GM12878 (cell line): ENCODE data around the gene SETD1B. TPM values are rescaled to one million over a fixed set of nuclear protein-coding genes. Genes with fewer than 3 reads are reported as not detected.
A peak's percentile ranks its signal among the peaks of the same experiment; 100 is the strongest.

Experiments
- CBFB ChIP-seq: IDR thresholded peaks from 2 replicates; pipeline ENCODE4 v1.6.1; 2016; ENCODE audit warnings: antibody characterized with exemption, low read depth
- CTCF ChIP-seq, 3 experiments: IDR thresholded peaks in 2 of 3; conservative IDR thresholded peaks in 1 of 3; 2 replicates each; pipeline ENCODE4 v1.5.1; 2011; ENCODE audit warnings: low read depth in 3 of 3, low read length in 3 of 3, mild to moderate bottlenecking in 3 of 3, control low read depth in 2 of 3, moderate library complexity in 2 of 3, inconsistent platforms in 1 of 3, mixed read lengths in 1 of 3; ENCODE audit not compliant: control insufficient read depth in 2 of 3, insufficient read depth in 1 of 3; ENCODE audit errors: extremely low read depth in 1 of 3
- EED ChIP-seq: sonication (generic); IDR thresholded peaks from 2 replicates; pipeline ENCODE4 v1.6.1; 2016; ENCODE audit warnings: antibody characterized with exemption, low read depth
- IKZF2 ChIP-seq, 2 experiments: fragments of 450-650 bp; IDR thresholded peaks; 2 replicates each; pipeline ENCODE4 v1.6.1; 2017; ENCODE audit warnings: mild to moderate bottlenecking in 2 of 2, moderate library complexity in 2 of 2
- IRF4 ChIP-seq: IDR thresholded peaks from 2 replicates; pipeline ENCODE4 v1.6.1; 2011; ENCODE audit warnings: low read depth, low read length
- KLF5 ChIP-seq: fragments of 450-650 bp; IDR thresholded peaks from 2 replicates; pipeline ENCODE4 v1.6.1; 2014; ENCODE audit warnings: mild to moderate bottlenecking; ENCODE audit not compliant: partially characterized antibody
- MLLT1 ChIP-seq: fragments of 450-650 bp; IDR thresholded peaks from 2 replicates; pipeline ENCODE4 v1.6.1; 2016; ENCODE audit warnings: mild to moderate bottlenecking
- RCOR1 ChIP-seq: conservative IDR thresholded peaks from 2 replicates; pipeline ENCODE4 v1.6.1; 2012; ENCODE audit warnings: low read depth, low read length, improper control_type of control experiment
- RELA ChIP-seq: fragments of 450-650 bp; IDR thresholded peaks from 2 replicates; pipeline ENCODE4 v1.8.0; 2014; ENCODE audit warnings: borderline replicate concordance; ENCODE audit not compliant: partially characterized antibody
- TBL1XR1 ChIP-seq: IDR thresholded peaks from 2 replicates; pipeline ENCODE4 v1.6.1; 2012; ENCODE audit warnings: low read depth, low read length, improper control_type of control experiment
- ZNF207 ChIP-seq: fragments of 450-650 bp; IDR thresholded peaks from 2 replicates; pipeline ENCODE4 v1.6.1; 2014; ENCODE audit warnings: antibody characterized with exemption, mild to moderate bottlenecking, borderline replicate concordance
- ZNF274 ChIP-seq: IDR thresholded peaks from one replicate; pipeline ENCODE4 v1.8.0; 2011; ENCODE audit not compliant: insufficient read length, insufficient read depth
- ZNF592 ChIP-seq: fragments of 450-650 bp; IDR thresholded peaks from 2 replicates; pipeline ENCODE4 v1.6.1; 2017; ENCODE audit warnings: mild to moderate bottlenecking, moderate library complexity
- polyA plus RNA-seq, 11 experiments: library from polyadenylated mRNA; depleted of rRNA in 4 of 11; unstranded in 6 of 11; stranded (reverse) in 5 of 11; fragments of >200 nt; fragmentation: Nextera tagmentation in 4 of 11; fragmentation: Illumina TruSeq in 1 of 11; extraction: Ambion mirVana in 4 of 11; extraction: Trizol in 1 of 11; gene quantifications; 1 replicate in 1 of 11; 2 replicates in 10 of 11; pipeline versions ENCODE4 v1.2.1 to v1.2.3, GENCODE V29; 2011 to 2016; ENCODE audit warnings: inconsistent platforms in 2 of 11, missing spikeins in 2 of 11, low read depth in 1 of 11
- total RNA-seq, 4 experiments: library from RNA; depleted of rRNA in 3 of 4; stranded (reverse); fragments of >200 nt in 3 of 4; fragmentation: Illumina TruSeq in 1 of 4; extraction: Trizol in 1 of 4; gene quantifications; 2 replicates each; pipeline versions ENCODE4 v1.2.1 to v1.2.3, GENCODE V29; 2013 to 2021
- TF ChIP-seq, protein P1 (sequence below): fragments of 450-650 bp; formaldehyde crosslinking; IDR thresholded peaks from 2 replicates; pipeline ENCODE4 v1.5.0; 2022; ENCODE audit warnings: mild to moderate bottlenecking, missing genetic modification characterization
- TF ChIP-seq, protein P2 (sequence below): fragments of 450-650 bp; formaldehyde crosslinking; IDR thresholded peaks from 2 replicates; pipeline ENCODE4 v1.4.0; 2022; ENCODE audit warnings: mild to moderate bottlenecking, moderate library complexity

The SETD1B gene
- total and polyA plus RNA-seq, 10 of the 15 experiments (the other 5 are each of a cell fraction or from before 2014, with no cell fraction given), result 0.50 to 17.3 (median 1.6) TPM

- TF ChIP-seq ZNF592 (no peak), MLLT1 (0 out of 2 replicates have a peak, but pooled peaks have one; percentile 14), IKZF2 (IDR thresholded peaks at IDR 0.05) (no peak), ZNF207 (no peak), EED (no peak), ZNF274 (no peak), RCOR1 (no peak), RELA (no peak), IRF4 (no peak), KLF5 (no peak), TBL1XR1 (no peak), CBFB (no peak), CTCF (IDR thresholded peaks at IDR 0.05 in 2 of 3, conservative IDR thresholded peaks at IDR 0.05 in 1 of 3; ENCODE audit: control insufficient read depth in 2 of 3, extremely low read depth in 1 of 3, insufficient read depth in 1 of 3, low read depth in 3 of 3, low read length in 3 of 3) (0 out of 6 replicates have a peak, but pooled peaks of 1 of the 3 experiments have one; percentile 4)
- TF ChIP-seq, protein P1, sequence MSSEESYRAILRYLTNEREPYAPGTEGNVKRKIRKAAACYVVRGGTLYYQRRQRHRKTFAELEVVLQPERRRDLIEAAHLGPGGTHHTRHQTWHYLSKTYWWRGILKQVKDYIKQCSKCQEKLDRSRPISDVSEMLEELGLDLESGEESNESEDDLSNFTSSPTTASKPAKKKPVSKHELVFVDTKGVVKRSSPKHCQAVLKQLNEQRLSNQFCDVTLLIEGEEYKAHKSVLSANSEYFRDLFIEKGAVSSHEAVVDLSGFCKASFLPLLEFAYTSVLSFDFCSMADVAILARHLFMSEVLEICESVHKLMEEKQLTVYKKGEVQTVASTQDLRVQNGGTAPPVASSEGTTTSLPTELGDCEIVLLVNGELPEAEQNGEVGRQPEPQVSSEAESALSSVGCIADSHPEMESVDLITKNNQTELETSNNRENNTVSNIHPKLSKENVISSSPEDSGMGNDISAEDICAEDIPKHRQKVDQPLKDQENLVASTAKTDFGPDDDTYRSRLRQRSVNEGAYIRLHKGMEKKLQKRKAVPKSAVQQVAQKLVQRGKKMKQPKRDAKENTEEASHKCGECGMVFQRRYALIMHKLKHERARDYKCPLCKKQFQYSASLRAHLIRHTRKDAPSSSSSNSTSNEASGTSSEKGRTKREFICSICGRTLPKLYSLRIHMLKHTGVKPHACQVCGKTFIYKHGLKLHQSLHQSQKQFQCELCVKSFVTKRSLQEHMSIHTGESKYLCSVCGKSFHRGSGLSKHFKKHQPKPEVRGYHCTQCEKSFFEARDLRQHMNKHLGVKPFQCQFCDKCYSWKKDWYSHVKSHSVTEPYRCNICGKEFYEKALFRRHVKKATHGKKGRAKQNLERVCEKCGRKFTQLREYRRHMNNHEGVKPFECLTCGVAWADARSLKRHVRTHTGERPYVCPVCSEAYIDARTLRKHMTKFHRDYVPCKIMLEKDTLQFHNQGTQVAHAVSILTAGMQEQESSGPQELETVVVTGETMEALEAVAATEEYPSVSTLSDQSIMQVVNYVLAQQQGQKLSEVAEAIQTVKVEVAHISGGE (CRISPR knock-in tag), result no peak
- TF ChIP-seq, protein P2, sequence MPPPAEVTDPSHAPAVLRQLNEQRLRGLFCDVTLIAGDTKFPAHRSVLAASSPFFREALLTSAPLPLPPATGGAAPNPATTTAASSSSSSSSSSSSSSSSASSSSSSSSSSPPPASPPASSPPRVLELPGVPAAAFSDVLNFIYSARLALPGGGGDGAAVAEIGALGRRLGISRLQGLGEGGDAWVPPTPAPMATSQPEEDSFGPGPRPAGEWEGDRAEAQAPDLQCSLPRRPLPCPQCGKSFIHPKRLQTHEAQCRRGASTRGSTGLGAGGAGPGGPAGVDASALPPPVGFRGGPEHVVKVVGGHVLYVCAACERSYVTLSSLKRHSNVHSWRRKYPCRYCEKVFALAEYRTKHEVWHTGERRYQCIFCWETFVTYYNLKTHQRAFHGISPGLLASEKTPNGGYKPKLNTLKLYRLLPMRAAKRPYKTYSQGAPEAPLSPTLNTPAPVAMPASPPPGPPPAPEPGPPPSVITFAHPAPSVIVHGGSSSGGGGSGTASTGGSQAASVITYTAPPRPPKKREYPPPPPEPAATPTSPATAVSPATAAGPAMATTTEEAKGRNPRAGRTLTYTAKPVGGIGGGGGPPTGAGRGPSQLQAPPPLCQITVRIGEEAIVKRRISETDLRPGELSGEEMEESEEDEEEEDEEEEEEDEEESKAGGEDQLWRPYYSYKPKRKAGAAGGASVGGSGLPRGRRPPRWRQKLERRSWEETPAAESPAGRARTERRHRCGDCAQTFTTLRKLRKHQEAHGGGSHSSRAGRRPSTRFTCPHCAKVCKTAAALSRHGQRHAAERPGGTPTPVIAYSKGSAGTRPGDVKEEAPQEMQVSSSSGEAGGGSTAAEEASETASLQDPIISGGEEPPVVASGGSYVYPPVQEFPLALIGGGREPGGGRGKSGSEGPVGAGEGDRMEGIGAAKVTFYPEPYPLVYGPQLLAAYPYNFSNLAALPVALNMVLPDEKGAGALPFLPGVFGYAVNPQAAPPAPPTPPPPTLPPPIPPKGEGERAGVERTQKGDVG (CRISPR knock-in tag), result no peak
Observed at GRCh38 chr12:121804417-121805111, 755 bp downstream of the SETD1B start (continued).
